OCI-LY7 (cell line): ENCODE data around the gene SRGAP3.

Experiments used
- CTCF ChIP-seq: fragments of 200-600 bp; sonication (generic); conservative IDR thresholded peaks from 2 replicates; pipeline ENCODE4 v1.5.1; 2014; ENCODE audit warnings: mild to moderate bottlenecking, antibody characterized with exemption, low read length, moderate library complexity, mixed read lengths
- EZH2phosphoT487 ChIP-seq: fragments of 200-600 bp; sonication (generic); IDR thresholded peaks from 2 replicates; pipeline ENCODE4 v1.6.1; 2018; ENCODE audit warnings: low read depth, borderline replicate concordance, mild to moderate bottlenecking, mixed run types, antibody characterized with exemption, low read length, moderate library complexity, mixed read lengths

DNA sequence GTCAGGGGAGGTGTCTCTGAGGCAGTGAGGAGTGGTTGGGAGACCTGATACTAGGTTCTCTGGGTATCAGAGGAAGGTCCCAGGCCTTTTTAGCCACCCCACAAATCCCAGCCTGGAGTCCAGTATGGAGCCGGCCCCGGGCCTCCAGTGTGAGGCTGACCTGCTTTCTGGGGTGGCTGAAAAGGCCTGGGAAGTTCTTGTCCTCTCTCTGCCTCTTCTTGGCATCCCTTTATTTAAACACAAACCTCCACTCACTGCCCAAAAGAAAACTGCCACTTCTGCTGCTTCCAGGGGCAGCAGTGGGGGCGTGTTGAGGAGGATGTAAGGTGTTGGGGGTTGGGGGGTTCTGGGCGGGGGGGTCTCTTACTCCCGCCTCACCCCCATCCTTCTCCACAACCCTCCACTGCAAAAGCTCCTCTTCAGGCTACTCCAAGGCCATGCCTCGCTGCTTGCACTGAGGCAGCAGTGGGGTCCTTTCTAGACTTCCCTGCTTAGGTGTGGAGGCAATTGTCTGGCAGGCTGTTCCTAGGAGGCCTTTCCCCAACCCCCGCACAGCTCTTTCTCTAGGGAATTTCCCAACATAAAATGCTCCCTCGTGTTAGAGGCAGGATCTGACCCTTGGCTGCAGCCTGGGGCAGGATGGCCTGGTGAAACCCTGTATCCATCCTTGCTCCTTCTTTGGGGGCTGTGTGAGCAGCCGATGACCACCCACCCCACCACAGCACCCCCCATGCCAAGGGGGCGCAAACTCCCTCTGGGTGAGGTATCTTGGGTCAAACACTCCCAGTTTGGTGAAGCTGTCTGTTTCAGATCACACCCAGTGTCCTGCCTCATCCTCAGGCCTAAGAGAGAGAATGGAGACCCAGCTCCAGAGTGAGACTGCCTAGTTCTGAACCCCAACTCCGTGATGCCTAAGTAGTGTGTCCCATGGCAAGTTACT lies 274.1 kb downstream of the SRGAP3 start:
- no peak for TF ChIP-seq CTCF
- no peak for TF ChIP-seq EZH2phosphoT487
